K562 (cell line): ENCODE results near the gene CDHR2. TPM values are rescaled to one million over a fixed set of nuclear protein-coding genes. Genes with fewer than 3 reads are reported as not detected.
A peak's percentile ranks its signal among the peaks of the same experiment; 100 is the strongest.

Experiments used
- BCOR ChIP-seq: fragments of 450-650 bp; IDR thresholded peaks from 2 replicates; pipeline ENCODE4 v1.6.1; 2016
- EGR1 ChIP-seq: fragments of 450-650 bp; conservative IDR thresholded peaks from 2 replicates; pipeline ENCODE4 v1.6.1; 2017; ENCODE audit warnings: mild to moderate bottlenecking
- FIP1L1 ChIP-seq: fragments of 200-400 bp; formaldehyde crosslinking; IDR thresholded peaks from 2 replicates; pipeline ENCODE4 v1.6.1; 2018; ENCODE audit warnings: mild to moderate bottlenecking, low read depth, low read length; ENCODE audit not compliant: poor library complexity, severe bottlenecking
- GATAD2B ChIP-seq: fragments of 450-650 bp; IDR thresholded peaks from 2 replicates; pipeline ENCODE4 v1.6.1; 2017; ENCODE audit warnings: mild to moderate bottlenecking, borderline replicate concordance
- RREB1 ChIP-seq: fragments of 250-450 bp; sonication (Bioruptor Pico); IDR thresholded peaks from 2 replicates; pipeline ENCODE4 v1.4.0; 2020
- SMAD4 ChIP-seq: fragments of 250-450 bp; sonication (Bioruptor Pico); conservative IDR thresholded peaks from 2 replicates; pipeline ENCODE4 v1.8.0; 2021; ENCODE audit warnings: inconsistent platforms, mild to moderate bottlenecking, moderate library complexity
- SP2 ChIP-seq: IDR thresholded peaks from 2 replicates; pipeline ENCODE4 v1.6.1; 2011; ENCODE audit warnings: mild to moderate bottlenecking, low read depth, low read length, moderate library complexity; ENCODE audit not compliant: poor library complexity, severe bottlenecking; ENCODE audit errors: extremely low read depth
- TCF7L2 ChIP-seq: fragments of 150-350 bp; IDR thresholded peaks from 2 replicates; pipeline ENCODE4 v1.6.1; 2016; ENCODE audit warnings: low read depth, mild to moderate bottlenecking, low read length, moderate library complexity
- YY1 ChIP-seq, 3 experiments: IDR thresholded peaks; 2 replicates each; pipeline ENCODE4 v1.6.1; 2011; ENCODE audit warnings: low read length in 2 of 3, mild to moderate bottlenecking in 2 of 3, moderate library complexity in 2 of 3, borderline replicate concordance in 1 of 3, control low read depth in 1 of 3, low read depth in 1 of 3; ENCODE audit not compliant: insufficient read depth in 3 of 3, insufficient replicate concordance in 2 of 3, control insufficient read depth in 1 of 3, insufficient read length in 1 of 3; ENCODE audit errors: extremely low read depth in 1 of 3
- ZNF830 ChIP-seq: fragments of 250-450 bp; sonication (Bioruptor Pico); IDR thresholded peaks from 2 replicates; pipeline ENCODE4 v1.5.0; 2021; ENCODE audit warnings: mild to moderate bottlenecking
- polyA plus RNA-seq, 8 experiments: library from polyadenylated mRNA; depleted of rRNA in 4 of 8; stranded (reverse) in 5 of 8; unstranded in 3 of 8; fragments of >200 nt; fragmentation: Nextera tagmentation in 2 of 8; fragmentation: Illumina TruSeq in 1 of 8; extraction: Ambion mirVana in 2 of 8; extraction: Trizol in 1 of 8; gene quantifications; 2 replicates each; pipeline versions ENCODE4 v1.2.1 to v1.2.3, GENCODE V29; 2011 to 2014; ENCODE audit warnings: inconsistent platforms in 1 of 8, missing spikeins in 1 of 8
- total RNA-seq, 7 experiments: library from RNA; depleted of rRNA in 6 of 7; stranded (reverse); fragments of >200 nt in 6 of 7; fragmentation: Illumina TruSeq in 2 of 7; extraction: Trizol in 2 of 7; gene quantifications; 2 replicates each; pipeline versions ENCODE4 v1.2.1 to v1.2.3, GENCODE V29; 2011 to 2021; ENCODE audit warnings: low replicate concordance in 1 of 7
- TF ChIP-seq, protein P1 (sequence below), 2 experiments: fragments of 450-650 bp; conservative IDR thresholded peaks; 2 replicates each; pipeline ENCODE4 v1.6.1; 2017; ENCODE audit warnings: mild to moderate bottlenecking in 2 of 2, moderate library complexity in 2 of 2

CDHR2 gene
- total and polyA plus RNA-seq, 9 of the 15 experiments (the other 6 are each of a cell fraction or from before 2014, with no cell fraction given), result 0.01 to 0.62 (median 0.09) TPM; not detected in 2

DNA sequence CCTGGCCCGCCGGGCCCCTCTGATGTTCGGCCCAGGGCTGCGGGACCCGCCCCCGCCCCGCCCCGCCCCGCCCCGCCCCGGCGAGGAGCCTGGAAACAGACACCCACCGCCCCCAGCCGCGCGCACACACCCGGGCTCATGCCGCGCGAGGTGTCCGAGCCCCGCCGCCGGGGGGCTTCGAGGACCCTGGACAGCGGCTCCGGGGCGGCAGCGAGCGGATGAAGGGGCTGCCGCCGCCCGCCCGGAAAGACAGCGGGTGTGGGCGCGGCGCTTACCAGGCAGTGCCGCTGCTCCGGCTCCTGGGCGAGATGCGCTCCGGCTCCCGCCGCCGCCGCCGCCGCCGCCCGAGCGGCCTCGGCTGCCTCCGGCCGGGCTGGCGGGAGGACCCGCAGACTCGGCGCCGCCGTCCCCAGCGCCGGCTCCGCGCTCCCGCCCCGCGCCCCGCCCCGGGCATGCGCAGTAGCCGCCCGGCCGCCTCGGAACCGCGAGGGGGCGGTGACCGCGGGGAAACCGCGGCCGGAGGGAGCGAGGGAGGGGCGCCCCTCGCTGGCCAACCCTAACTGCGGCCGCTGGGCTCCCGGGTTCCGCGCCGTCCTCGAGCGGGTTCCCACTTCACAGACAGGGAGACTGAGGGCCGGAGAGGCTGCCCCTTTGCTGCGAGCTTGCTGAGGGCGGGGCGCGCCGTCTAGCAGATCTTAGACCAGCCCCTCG, 60.7 kb downstream of the CDHR2 start, which contains the start of gene GPRIN1 (continued):
- TF ChIP-seq EGR1 (peak; percentile 16; the same call in 1 of the 2 replicates), GATAD2B (0 out of 2 replicates have a peak, but pooled peaks have one; percentile 37), SP2 (no peak), RREB1 (CRISPR knock-in tag) (no peak), YY1 (IDR thresholded peaks at IDR 0.05; ENCODE audit: borderline replicate concordance in 1 of 3, control insufficient read depth in 1 of 3, extremely low read depth in 1 of 3, insufficient read depth in 3 of 3, insufficient read length in 1 of 3, insufficient replicate concordance in 2 of 3, low read depth in 1 of 3, low read length in 2 of 3) (peak in 1 of 3 experiments; percentile 12), BCOR (peak; percentile 64), FIP1L1 (peak; percentile 66), TCF7L2 (no peak), ZNF830 (CRISPR knock-in tag) (no peak), SMAD4 (CRISPR knock-in tag) (0 out of 2 replicates have a peak, but pooled peaks have one; percentile 58)
- TF ChIP-seq, protein P1, sequence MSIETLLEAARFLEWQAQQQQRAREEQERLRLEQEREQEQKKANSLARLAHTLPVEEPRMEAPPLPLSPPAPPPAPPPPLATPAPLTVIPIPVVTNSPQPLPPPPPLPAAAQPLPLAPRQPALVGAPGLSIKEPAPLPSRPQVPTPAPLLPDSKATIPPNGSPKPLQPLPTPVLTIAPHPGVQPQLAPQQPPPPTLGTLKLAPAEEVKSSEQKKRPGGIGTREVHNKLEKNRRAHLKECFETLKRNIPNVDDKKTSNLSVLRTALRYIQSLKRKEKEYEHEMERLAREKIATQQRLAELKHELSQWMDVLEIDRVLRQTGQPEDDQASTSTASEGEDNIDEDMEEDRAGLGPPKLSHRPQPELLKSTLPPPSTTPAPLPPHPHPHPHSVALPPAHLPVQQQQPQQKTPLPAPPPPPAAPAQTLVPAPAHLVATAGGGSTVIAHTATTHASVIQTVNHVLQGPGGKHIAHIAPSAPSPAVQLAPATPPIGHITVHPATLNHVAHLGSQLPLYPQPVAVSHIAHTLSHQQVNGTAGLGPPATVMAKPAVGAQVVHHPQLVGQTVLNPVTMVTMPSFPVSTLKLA (conservative IDR thresholded peaks at IDR 0.05), result 0 out of 4 replicates have a peak, but pooled peaks of 1 of the 2 experiments have one; percentile 22
